A549 (cell line): ENCODE results near the gene SERINC3. TPM values are rescaled to one million over a fixed set of nuclear protein-coding genes. Genes with fewer than 3 reads are reported as not detected.
"Not testable (repeated sequence)": the region's sequence is repeated elsewhere in the genome, so short reads cannot be mapped to it uniquely, and the experiment has no call there.

ENCODE experiments used
- ATAC-seq, 2 experiments: fragments of 200-7000 bp in 1 of 2; fragments of >200 bp in 1 of 2; cut with Nextera tagmentation in 1 of 2; cut with Tn5 transposase in 1 of 2; 3 replicates each; pipeline versions ENCODE4 v1.8.0 to v1.9.1; 2018 to 2020; ENCODE audit warnings: mild to moderate bottlenecking in 1 of 2, moderate library complexity in 1 of 2
- CTCF ChIA-PET: fragments of 300-600 bp; sonication (Branson Sonifier 250); formaldehyde crosslinking; extraction: SDS; loops from one replicate; lab custom pipeline; 2021; ENCODE audit warnings: antibody characterized with exemption, inconsistent platforms; lab: Yijun Ruan, JAX
- POLR2A ChIA-PET: fragments of 350-600 bp; formaldehyde crosslinking; extraction: SDS; loops from one replicate; lab custom pipeline; 2021; ENCODE audit warnings: antibody characterized with exemption, inconsistent platforms; lab: Yijun Ruan, JAX
- DNase-seq, 2 experiments: peaks; one replicate each; pipeline versions ENCODE4 v3.0.0 to v3.0.0-alpha.2; 2011 to 2016; ENCODE audit warnings: low read depth in 1 of 2, low spot score in 1 of 2
- FAIRE-seq: peaks from 2 replicates; lab custom pipeline; 2011; peaks lifted over from hg19 to GRCh38; lab: Jason Lieb, UNC
- H3K27ac ChIP-seq, 2 experiments: fragments of >200 bp; sonication (Bioruptor Twin); formaldehyde crosslinking; 3 replicates each; pipeline ENCODE4 v1.5.1; 2016 to 2017
- H3K4me1 ChIP-seq: fragments of >200 bp; sonication (Bioruptor Twin); formaldehyde crosslinking; 3 replicates; pipeline ENCODE4 v1.6.1; 2016
- H3K4me2 ChIP-seq: fragments of >200 bp; sonication (Bioruptor Twin); formaldehyde crosslinking; 3 replicates; pipeline ENCODE4 v1.6.1; 2016
- H3K4me3 ChIP-seq: fragments of >200 bp; sonication (Bioruptor Twin); formaldehyde crosslinking; 3 replicates; pipeline ENCODE4 v1.5.1; 2016
- H3K9me3 ChIP-seq: fragments of >200 bp; sonication (Bioruptor Twin); formaldehyde crosslinking; 3 replicates; pipeline ENCODE4 v1.6.1; 2016
- CEBPB ChIP-seq, 2 experiments: fragments of >200 bp in 1 of 2; sonication (Bioruptor Twin) in 1 of 2; formaldehyde crosslinking in 1 of 2; IDR thresholded peaks; 2 replicates each; pipeline ENCODE4 v1.6.1; 2012 to 2016
- CHD4 ChIP-seq: fragments of 200-600 bp; sonication (generic); IDR thresholded peaks from 2 replicates; pipeline ENCODE4 v1.6.1; 2016; ENCODE audit warnings: antibody characterized with exemption, mild to moderate bottlenecking, borderline replicate concordance
- EP300 ChIP-seq, 2 experiments: fragments of >200 bp; sonication (Bioruptor Twin); formaldehyde crosslinking; IDR thresholded peaks; 2 replicates in 1 of 2; 3 replicates in 1 of 2; pipeline ENCODE4 v1.6.1; 2016 to 2017
- FOSL2 ChIP-seq, 2 experiments: fragments of 450-650 bp in 1 of 2; fragments of >200 bp in 1 of 2; sonication (Bioruptor Twin) in 1 of 2; formaldehyde crosslinking; IDR thresholded peaks; 2 replicates each; pipeline versions ENCODE4 v1.5.0 to v1.6.1; 2016 to 2020; ENCODE audit warnings: mild to moderate bottlenecking in 1 of 2, moderate library complexity in 1 of 2
- HEYL ChIP-seq: fragments of 250-450 bp; sonication (Bioruptor Pico); IDR thresholded peaks from 2 replicates; pipeline ENCODE4 v1.8.0; 2021; ENCODE audit warnings: mild to moderate bottlenecking, moderate library complexity
- HOXB5 ChIP-seq: fragments of 250-450 bp; sonication (Bioruptor Pico); IDR thresholded peaks from 2 replicates; pipeline ENCODE4 v1.5.0; 2020; ENCODE audit warnings: mild to moderate bottlenecking, moderate library complexity
- JUNB ChIP-seq: fragments of >200 bp; sonication (Bioruptor Twin); formaldehyde crosslinking; IDR thresholded peaks from 2 replicates; pipeline ENCODE4 v1.6.1; 2016
- MAZ ChIP-seq: fragments of 150-350 bp; IDR thresholded peaks from 2 replicates; pipeline ENCODE4 v1.6.1; 2014; ENCODE audit warnings: antibody characterized with exemption, low read depth, low read length, borderline replicate concordance
- NPAS2 ChIP-seq: fragments of 250-450 bp; sonication (Bioruptor Pico); IDR thresholded peaks from 2 replicates; pipeline ENCODE4 v1.8.0; 2022; ENCODE audit warnings: mild to moderate bottlenecking, moderate library complexity, borderline replicate concordance
- PHF8 ChIP-seq: fragments of 200-600 bp; sonication (generic); IDR thresholded peaks from 2 replicates; pipeline ENCODE4 v1.6.1; 2016; ENCODE audit warnings: low read depth, mild to moderate bottlenecking, antibody characterized with exemption, moderate library complexity, borderline replicate concordance
- POLR2AphosphoS2 ChIP-seq: conservative IDR thresholded peaks from 2 replicates; pipeline ENCODE4 v1.6.1; 2012; ENCODE audit warnings: low read length, improper control_type of control experiment, inconsistent platforms
- RAD21 ChIP-seq, 2 experiments: fragments of >200 bp in 1 of 2; sonication (Bioruptor Twin) in 1 of 2; formaldehyde crosslinking in 1 of 2; IDR thresholded peaks in 1 of 2; conservative IDR thresholded peaks in 1 of 2; 2 replicates in 1 of 2; 3 replicates in 1 of 2; pipeline ENCODE4 v1.6.1; 2012 to 2018; ENCODE audit warnings: inconsistent platforms in 1 of 2
- RNF2 ChIP-seq: fragments of 200-600 bp; sonication (generic); IDR thresholded peaks from 2 replicates; pipeline ENCODE4 v1.6.1; 2016; ENCODE audit warnings: low read depth, mild to moderate bottlenecking, antibody characterized with exemption, moderate library complexity, borderline replicate concordance
- SMC3 ChIP-seq: fragments of >200 bp; sonication (Bioruptor Twin); formaldehyde crosslinking; IDR thresholded peaks from 3 replicates; pipeline ENCODE4 v1.6.1; 2018; ENCODE audit warnings: inconsistent platforms
- WGBS: methylation state at CpG from one replicate; pipeline ENCODE4 v1.1.6; 2017; ENCODE audit errors: missing lambda C conversion rate; 5-methylcytosine and 5-hydroxymethylcytosine counted together
- polyA plus RNA-seq, 4 experiments: library from polyadenylated mRNA; depleted of rRNA in 3 of 4; stranded (reverse); fragments of >200 nt; fragmentation: RNase III in 1 of 4; extraction: RNeasy Plus Mini Kit Qiagen cat#74134 plus additional on column Dnase treatment in 1 of 4; gene quantifications; 2 replicates in 3 of 4; 3 replicates in 1 of 4; pipeline ENCODE4 v1.2.3, GENCODE V29; 2011 to 2017
- TF ChIP-seq, protein P1 (sequence below): IDR thresholded peaks from 2 replicates; pipeline ENCODE4 v1.6.1; 2012
- TF ChIP-seq, protein P2 (sequence below): fragments of >200 bp; sonication (Bioruptor Twin); formaldehyde crosslinking; IDR thresholded peaks from 3 replicates; pipeline ENCODE4 v1.5.1; 2016

Gene SERINC3
- polyA plus RNA-seq, 2 of the 4 experiments (the other 2 are of a cell fraction), result 62.9 to 159 TPM

DNA sequence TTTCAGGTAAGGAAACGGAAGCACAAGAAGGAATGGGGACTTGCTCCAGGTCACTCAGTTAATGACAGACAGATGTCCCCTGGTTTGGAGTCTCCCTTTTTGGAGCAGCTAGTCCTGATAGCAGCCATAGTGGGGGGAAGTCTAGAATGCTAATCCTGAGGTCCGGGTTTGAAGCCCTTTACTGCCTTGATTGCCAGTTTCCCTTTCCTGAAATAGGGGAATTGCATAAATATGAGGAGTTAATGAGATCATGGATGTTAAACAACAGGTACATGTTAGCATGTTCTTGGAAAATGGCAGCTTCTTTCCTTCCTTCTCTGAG, 46.5 kb downstream of the SERINC3 start:
- CTCF ChIA-PET, result interaction anchor here (0.6 to 2.8 kb wide), 17 partner anchors 9 to 359 kb away, joined by 3 to 22 read pairs (median 4); no protein-coding TSS in a partner anchor
- ATAC-seq (peak in 1 of 2 experiments; percentile 2; a peak in 1 of 6 replicates), FAIRE-seq (no peak), DNase-seq (no peak)
- TF ChIP-seq JUNB (no peak), RAD21 (conservative IDR thresholded peaks at IDR 0.05 in 1 of 2, IDR thresholded peaks at IDR 0.05 in 1 of 2) (no peak), HEYL (CRISPR knock-in tag) (no peak), EP300 (IDR thresholded peaks at IDR 0.05) (no peak), HOXB5 (CRISPR knock-in tag) (no peak), RNF2 (no peak), FOSL2 (IDR thresholded peaks at IDR 0.05) (no peak), FOSL2 (CRISPR knock-in tag; IDR thresholded peaks at IDR 0.05) (no peak), NPAS2 (CRISPR knock-in tag) (no peak), POLR2AphosphoS2 (no peak), PHF8 (no peak), CHD4 (no peak)
- TF ChIP-seq, protein P1, sequence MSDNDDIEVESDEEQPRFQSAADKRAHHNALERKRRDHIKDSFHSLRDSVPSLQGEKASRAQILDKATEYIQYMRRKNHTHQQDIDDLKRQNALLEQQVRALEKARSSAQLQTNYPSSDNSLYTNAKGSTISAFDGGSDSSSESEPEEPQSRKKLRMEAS, result no peak
- TF ChIP-seq, protein P2, sequence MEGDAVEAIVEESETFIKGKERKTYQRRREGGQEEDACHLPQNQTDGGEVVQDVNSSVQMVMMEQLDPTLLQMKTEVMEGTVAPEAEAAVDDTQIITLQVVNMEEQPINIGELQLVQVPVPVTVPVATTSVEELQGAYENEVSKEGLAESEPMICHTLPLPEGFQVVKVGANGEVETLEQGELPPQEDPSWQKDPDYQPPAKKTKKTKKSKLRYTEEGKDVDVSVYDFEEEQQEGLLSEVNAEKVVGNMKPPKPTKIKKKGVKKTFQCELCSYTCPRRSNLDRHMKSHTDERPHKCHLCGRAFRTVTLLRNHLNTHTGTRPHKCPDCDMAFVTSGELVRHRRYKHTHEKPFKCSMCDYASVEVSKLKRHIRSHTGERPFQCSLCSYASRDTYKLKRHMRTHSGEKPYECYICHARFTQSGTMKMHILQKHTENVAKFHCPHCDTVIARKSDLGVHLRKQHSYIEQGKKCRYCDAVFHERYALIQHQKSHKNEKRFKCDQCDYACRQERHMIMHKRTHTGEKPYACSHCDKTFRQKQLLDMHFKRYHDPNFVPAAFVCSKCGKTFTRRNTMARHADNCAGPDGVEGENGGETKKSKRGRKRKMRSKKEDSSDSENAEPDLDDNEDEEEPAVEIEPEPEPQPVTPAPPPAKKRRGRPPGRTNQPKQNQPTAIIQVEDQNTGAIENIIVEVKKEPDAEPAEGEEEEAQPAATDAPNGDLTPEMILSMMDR, result no peak
- no peaks in the 10 kb centered on the region for H3K9me3 ChIP-seq
- peak overlapping the region; percentile 91 to 95 for H3K27ac ChIP-seq
- H3K4me3 ChIP-seq, result peak overlapping the region; percentile 92
- WGBS, result 44% methylated on average over 2 of the region's 2 CpGs
- H3K4me2 ChIP-seq, result peak overlapping the region; percentile 74
- POLR2A ChIA-PET, result interaction anchor here (0.6 to 1.7 kb wide), 14 partner anchors 10 to 257 kb away, joined by 3 to 13 read pairs (median 4); partner anchors contain the start of gene SERINC3
- peaks cover 12% of the 10 kb centered on the region; the same call in 2 of the 3 replicates for H3K4me1 ChIP-seq

DNA sequence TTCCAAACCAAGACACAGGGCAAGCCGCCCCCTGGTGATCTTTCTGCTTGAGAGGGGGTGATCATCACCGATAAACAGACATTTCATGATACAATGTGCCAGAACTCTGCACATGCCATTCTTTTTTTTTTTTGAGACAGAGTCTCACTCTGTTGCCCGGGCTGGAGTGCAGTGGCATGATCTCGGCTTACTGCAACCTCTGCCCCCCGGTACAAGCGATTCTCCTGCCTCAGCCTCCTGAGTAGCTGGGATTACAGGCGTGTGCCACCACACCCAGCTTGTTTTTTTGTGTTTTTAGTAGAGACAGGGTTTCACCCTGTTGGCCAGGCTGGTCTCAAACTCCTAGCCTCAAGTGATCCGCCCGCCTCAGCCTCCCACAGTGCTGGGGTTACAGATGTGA, 49.6 kb downstream of the SERINC3 start:
- ATAC-seq, H3K9me3 ChIP-seq, H3K4me3 ChIP-seq, H3K4me2 ChIP-seq, H3K27ac ChIP-seq, DNase-seq, FAIRE-seq, POLR2A ChIA-PET: not testable (repeated sequence)
- 69% methylated on average over 9 of the region's 9 CpGs for WGBS
- peaks cover 15% of the 10 kb centered on the region; the same call in 2 of the 3 replicates for H3K4me1 ChIP-seq
- CTCF ChIA-PET, result interaction anchor here (0.6 to 23.5 kb wide), 20 partner anchors 8 to 638 kb away, joined by 3 to 440 read pairs (median 5); partner anchors contain the start of genes FITM2 and JPH2

DNA sequence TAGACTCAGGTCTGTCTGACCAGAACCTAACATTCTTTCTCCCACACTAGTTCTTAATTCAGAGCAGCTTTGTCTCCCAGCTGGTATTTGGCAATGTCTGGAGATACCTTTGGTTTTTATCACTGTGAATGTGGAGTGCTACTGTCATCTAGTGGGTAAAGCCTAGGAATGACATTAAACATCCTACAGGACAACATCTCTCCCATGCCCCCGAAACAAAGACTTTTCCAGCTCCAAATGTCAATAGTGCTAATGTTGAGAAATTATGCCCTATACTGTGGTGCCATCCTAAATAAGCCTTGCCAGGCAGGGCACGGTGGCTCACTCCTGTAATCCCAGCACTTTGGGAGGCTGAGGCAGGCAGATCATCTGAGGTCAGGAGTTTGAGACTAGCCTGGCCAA, 50.4 kb downstream of the SERINC3 start:
- DNase-seq, result peak in 1 of 2 experiments; percentile 35
- FAIRE-seq, result no peak
- H3K4me2 ChIP-seq, result no peak overlapping the region
- ATAC-seq, result peak in 1 of 2 experiments; percentile 15; a peak in 3 of 6 replicates
- 25% methylated on average over 2 of the region's 2 CpGs for WGBS
- no peak overlapping the region for H3K4me3 ChIP-seq
- H3K4me1 ChIP-seq, result peaks cover 7% of the 10 kb centered on the region; the same call in 2 of the 3 replicates
- no peak overlapping the region; a peak in 1 of 6 replicates for H3K27ac ChIP-seq
- POLR2A ChIA-PET, result no interaction called here
- CTCF ChIA-PET, result interaction anchor here (0.6 to 23.5 kb wide), 43 partner anchors 8 to 357 kb away, joined by 3 to 440 read pairs (median 4); partner anchors contain the start of genes FITM2 and SERINC3
- no peaks in the 10 kb centered on the region for H3K9me3 ChIP-seq
- peak in 1 of 2 experiments; percentile 30; a peak in 1 of 4 replicates for TF ChIP-seq CEBPB (IDR thresholded peaks at IDR 0.05)
- peak; percentile 52 for TF ChIP-seq SMC3
- peak; percentile 76 to 79 for TF ChIP-seq RAD21 (conservative IDR thresholded peaks at IDR 0.05 in 1 of 2, IDR thresholded peaks at IDR 0.05 in 1 of 2)
- TF ChIP-seq, protein P2, result peak; percentile 59
- no peak for TF ChIP-seq MAZ
